ENCODE data around the gene DPEP1.

- TF ChIP-seq POLR2A (IDR thresholded peaks at IDR 0.05), result peak; percentile 53
- TF ChIP-seq, protein P1, sequence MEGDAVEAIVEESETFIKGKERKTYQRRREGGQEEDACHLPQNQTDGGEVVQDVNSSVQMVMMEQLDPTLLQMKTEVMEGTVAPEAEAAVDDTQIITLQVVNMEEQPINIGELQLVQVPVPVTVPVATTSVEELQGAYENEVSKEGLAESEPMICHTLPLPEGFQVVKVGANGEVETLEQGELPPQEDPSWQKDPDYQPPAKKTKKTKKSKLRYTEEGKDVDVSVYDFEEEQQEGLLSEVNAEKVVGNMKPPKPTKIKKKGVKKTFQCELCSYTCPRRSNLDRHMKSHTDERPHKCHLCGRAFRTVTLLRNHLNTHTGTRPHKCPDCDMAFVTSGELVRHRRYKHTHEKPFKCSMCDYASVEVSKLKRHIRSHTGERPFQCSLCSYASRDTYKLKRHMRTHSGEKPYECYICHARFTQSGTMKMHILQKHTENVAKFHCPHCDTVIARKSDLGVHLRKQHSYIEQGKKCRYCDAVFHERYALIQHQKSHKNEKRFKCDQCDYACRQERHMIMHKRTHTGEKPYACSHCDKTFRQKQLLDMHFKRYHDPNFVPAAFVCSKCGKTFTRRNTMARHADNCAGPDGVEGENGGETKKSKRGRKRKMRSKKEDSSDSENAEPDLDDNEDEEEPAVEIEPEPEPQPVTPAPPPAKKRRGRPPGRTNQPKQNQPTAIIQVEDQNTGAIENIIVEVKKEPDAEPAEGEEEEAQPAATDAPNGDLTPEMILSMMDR (IDR thresholded peaks at IDR 0.05), result peak; percentile 44 to 72 (median 53)
- TF ChIP-seq POLR2AphosphoS5 (IDR thresholded peaks at IDR 0.05), result peak in 2 of 3 donors; percentile 24 to 33
Observed at GRCh38 chr16:89565506-89566372, 47.7 kb upstream of the DPEP1 start.

Data from transverse colon (tissue), 4 donors.